Keratinocyte (primary cell): ENCODE results near the gene AMD1. TPM values are rescaled to one million over a fixed set of nuclear protein-coding genes. Genes with fewer than 3 reads are reported as not detected.

Experiments used
- DNase-seq: peaks from one replicate; pipeline ENCODE4 v3.0.0-alpha.2; 2011; ENCODE audit warnings: low read depth, missing footprints, low spot score
- FAIRE-seq: peaks from 2 replicates; lab custom pipeline; 2011; peaks lifted over from hg19 to GRCh38; lab: Jason Lieb, UNC
- H2AFZ ChIP-seq: 2 replicates; pipeline ENCODE4 v1.6.0; 2012; ENCODE audit warnings: low read length, control low read depth, inconsistent platforms; ENCODE audit not compliant: control insufficient read depth
- H3K27ac ChIP-seq: 2 replicates; pipeline ENCODE4 v1.5.1; 2011; ENCODE audit warnings: low read length; ENCODE audit not compliant: control insufficient read depth, insufficient read depth
- H3K27me3 ChIP-seq: 3 replicates; pipeline ENCODE4 v1.6.0; 2011; ENCODE audit warnings: low read length; ENCODE audit not compliant: control insufficient read depth, insufficient read depth; ENCODE audit errors: extremely low read depth
- H3K36me3 ChIP-seq, 2 experiments: 2 replicates in 1 of 2; 3 replicates in 1 of 2; pipeline ENCODE4 v1.5.1; 2011; ENCODE audit warnings: low read length in 2 of 2, mild to moderate bottlenecking in 1 of 2; ENCODE audit not compliant: control insufficient read depth in 2 of 2, insufficient read depth in 2 of 2; ENCODE audit errors: extremely low read depth in 1 of 2
- H3K4me1 ChIP-seq: 3 replicates; pipeline ENCODE4 v1.5.1; 2011; ENCODE audit warnings: low read length; ENCODE audit not compliant: control insufficient read depth, insufficient read depth; ENCODE audit errors: extremely low read depth
- H3K4me2 ChIP-seq: 3 replicates; pipeline ENCODE4 v1.6.0; 2011; ENCODE audit warnings: low read depth, low read length; ENCODE audit not compliant: control insufficient read depth, insufficient read depth; ENCODE audit errors: extremely low read depth
- H3K4me3 ChIP-seq, 3 experiments: fragments of 200-600 bp in 1 of 3; sonication (generic) in 1 of 3; 2 replicates in 2 of 3; 3 replicates in 1 of 3; pipeline ENCODE4 v1.5.1; 2011 to 2016; ENCODE audit warnings: low read length in 3 of 3, mild to moderate bottlenecking in 3 of 3, control low read depth in 2 of 3, inconsistent platforms in 1 of 3, low read depth in 1 of 3, mixed read lengths in 1 of 3, mixed run types in 1 of 3, moderate library complexity in 1 of 3; ENCODE audit not compliant: control insufficient read depth in 2 of 3, insufficient read depth in 2 of 3; ENCODE audit errors: extremely low read depth in 1 of 3
- H3K79me2 ChIP-seq: 2 replicates; pipeline ENCODE4 v1.6.0; 2012; ENCODE audit warnings: low read length; ENCODE audit not compliant: control insufficient read depth, insufficient read depth
- H3K9ac ChIP-seq: 3 replicates; pipeline ENCODE4 v1.6.0; 2011; ENCODE audit warnings: low read length; ENCODE audit not compliant: control insufficient read depth, insufficient read depth; ENCODE audit errors: extremely low read depth
- H3K9me1 ChIP-seq: 3 replicates; pipeline ENCODE4 v1.6.0; 2011; ENCODE audit warnings: low read length; ENCODE audit not compliant: control insufficient read depth, insufficient read depth; ENCODE audit errors: extremely low read depth
- H3K9me3 ChIP-seq: 2 replicates; pipeline ENCODE4 v1.5.1; 2012; ENCODE audit warnings: low read depth, low read length; ENCODE audit not compliant: control insufficient read depth
- H4K20me1 ChIP-seq: 3 replicates; pipeline ENCODE4 v1.6.0; 2011; ENCODE audit warnings: low read length; ENCODE audit not compliant: control insufficient read depth, insufficient read depth; ENCODE audit errors: extremely low read depth
- CTCF ChIP-seq, 3 experiments: IDR thresholded peaks in 1 of 3; conservative IDR thresholded peaks in 1 of 3; optimal IDR thresholded peaks in 1 of 3; 2 replicates in 2 of 3; 3 replicates in 1 of 3; pipeline versions ENCODE3 to v1.5.1; 2011; ENCODE audit warnings: low read length in 3 of 3, mild to moderate bottlenecking in 3 of 3, moderate library complexity in 2 of 3, control low read depth in 1 of 3, inconsistent platforms in 1 of 3; ENCODE audit not compliant: insufficient read depth in 2 of 3; ENCODE audit errors: extremely low read depth in 1 of 3
- EZH2 ChIP-seq: IDR thresholded peaks from one replicate; pipeline ENCODE4 v1.6.1; 2012; ENCODE audit warnings: inconsistent platforms, mild to moderate bottlenecking, low read length, moderate library complexity
- dilution Hi-C: fragments of 300-500 bp; cut with MboI; formaldehyde crosslinking; loops from one replicate; pipeline ENCODE4 v1.7.0; 2020; ENCODE audit warnings: low sequenced_read_pairs; ENCODE audit not compliant: extremely low pct_ligation_motif_present
- polyA plus RNA-seq, 5 experiments: library from polyadenylated mRNA; depleted of rRNA in 3 of 5; stranded (reverse) in 3 of 5; stranded (forward) in 1 of 5; unstranded in 1 of 5; fragments of >200 nt; gene quantifications; 1 replicate in 1 of 5; 2 replicates in 3 of 5; 3 replicates in 1 of 5; pipeline versions ENCODE4 v1.2.1 to v1.2.3, GENCODE V29; 2011 to 2012; ENCODE audit warnings: missing spikeins in 2 of 5, low read depth in 1 of 5, low replicate concordance in 1 of 5

The AMD1 gene
- polyA plus RNA-seq, 1 donor (not counting 4 experiments of a cell fraction or from before 2014, with no cell fraction given) = 90.9 TPM

- Histone ChIP-seq H2AFZ (no peak overlapping the region), H3K9me1 (no peaks in the 10 kb centered on the region), H3K27me3 (no peaks in the 10 kb centered on the region), H3K27ac (no peak overlapping the region), H3K79me2 (no peaks in the 10 kb centered on the region), H3K4me3 (no peak overlapping the region), H3K9me3 (no peaks in the 10 kb centered on the region), H3K9ac (no peak overlapping the region), H3K4me2 (no peak overlapping the region), H4K20me1 (no peaks in the 10 kb centered on the region), H3K36me3 (no peaks in the 10 kb centered on the region), H3K4me1 (peaks cover 3% of the 10 kb centered on the region)
- FAIRE-seq (no peak), DNase-seq (no peak)
- dilution Hi-C loops = no loop called here
- no peak for TF ChIP-seq CTCF (optimal IDR thresholded peaks at IDR 0.05 in 1 of 3, IDR thresholded peaks at IDR 0.05 in 1 of 3, conservative IDR thresholded peaks at IDR 0.05 in 1 of 3; ENCODE audit: extremely low read depth in 1 of 3, insufficient read depth in 2 of 3, low read length in 3 of 3)
- no peak for TF ChIP-seq EZH2
Observed at GRCh38 chr6:110849781-110850180, 24.8 kb upstream of the AMD1 start.

- H3K9me3 ChIP-seq = no peaks in the 10 kb centered on the region
- H3K9ac ChIP-seq = no peak overlapping the region
- dilution Hi-C loops = no loop called here
- FAIRE-seq (no peak), DNase-seq (no peak)
- H2AFZ ChIP-seq = no peak overlapping the region
- H3K4me3 ChIP-seq = no peak overlapping the region
- H3K79me2 ChIP-seq = no peaks in the 10 kb centered on the region
- no peaks in the 10 kb centered on the region for H3K27me3 ChIP-seq
- H3K9me1 ChIP-seq = no peaks in the 10 kb centered on the region
- no peak overlapping the region for H3K27ac ChIP-seq
- no peaks in the 10 kb centered on the region for H4K20me1 ChIP-seq
- H3K36me3 ChIP-seq = no peaks in the 10 kb centered on the region
- TF ChIP-seq CTCF (optimal IDR thresholded peaks at IDR 0.05 in 1 of 3, IDR thresholded peaks at IDR 0.05 in 1 of 3, conservative IDR thresholded peaks at IDR 0.05 in 1 of 3; ENCODE audit: extremely low read depth in 1 of 3, insufficient read depth in 2 of 3, low read length in 3 of 3) = no peak
- TF ChIP-seq EZH2 = no peak
- no peak overlapping the region for H3K4me2 ChIP-seq
- H3K4me1 ChIP-seq = peaks cover 3% of the 10 kb centered on the region
Observed at GRCh38 chr6:110852773-110853172, 21.8 kb upstream of the AMD1 start.
